Measurements from ENCODE around the gene SLC16A8. TPM values are rescaled to one million over a fixed set of nuclear protein-coding genes. Genes with fewer than 3 reads are reported as not detected.

SLC16A8 gene
- total RNA-seq, 1 donor = 0.18 TPM

DNA sequence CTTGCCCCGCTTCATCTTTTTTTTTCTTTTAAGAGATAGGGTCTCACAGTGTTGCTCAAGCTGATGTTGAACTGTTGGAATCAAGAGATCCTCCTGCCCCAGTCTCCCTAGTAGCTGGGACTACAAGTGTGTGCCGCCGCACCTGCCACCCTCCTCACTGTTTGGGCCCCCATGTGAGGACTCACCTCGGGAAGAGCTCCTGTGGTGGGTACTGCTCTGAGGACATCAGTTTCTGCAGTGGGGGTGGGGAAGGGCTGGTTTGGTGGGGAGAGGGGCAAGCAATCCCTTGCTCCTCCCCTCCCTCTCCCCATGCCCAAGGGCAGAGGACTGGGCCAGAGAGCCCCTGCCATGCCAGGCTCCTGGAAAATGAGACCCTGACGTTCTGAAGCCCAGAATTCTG, 1.5 kb upstream of the SLC16A8 start:
- TF ChIP-seq, protein P1, sequence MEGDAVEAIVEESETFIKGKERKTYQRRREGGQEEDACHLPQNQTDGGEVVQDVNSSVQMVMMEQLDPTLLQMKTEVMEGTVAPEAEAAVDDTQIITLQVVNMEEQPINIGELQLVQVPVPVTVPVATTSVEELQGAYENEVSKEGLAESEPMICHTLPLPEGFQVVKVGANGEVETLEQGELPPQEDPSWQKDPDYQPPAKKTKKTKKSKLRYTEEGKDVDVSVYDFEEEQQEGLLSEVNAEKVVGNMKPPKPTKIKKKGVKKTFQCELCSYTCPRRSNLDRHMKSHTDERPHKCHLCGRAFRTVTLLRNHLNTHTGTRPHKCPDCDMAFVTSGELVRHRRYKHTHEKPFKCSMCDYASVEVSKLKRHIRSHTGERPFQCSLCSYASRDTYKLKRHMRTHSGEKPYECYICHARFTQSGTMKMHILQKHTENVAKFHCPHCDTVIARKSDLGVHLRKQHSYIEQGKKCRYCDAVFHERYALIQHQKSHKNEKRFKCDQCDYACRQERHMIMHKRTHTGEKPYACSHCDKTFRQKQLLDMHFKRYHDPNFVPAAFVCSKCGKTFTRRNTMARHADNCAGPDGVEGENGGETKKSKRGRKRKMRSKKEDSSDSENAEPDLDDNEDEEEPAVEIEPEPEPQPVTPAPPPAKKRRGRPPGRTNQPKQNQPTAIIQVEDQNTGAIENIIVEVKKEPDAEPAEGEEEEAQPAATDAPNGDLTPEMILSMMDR (IDR thresholded peaks at IDR 0.05; ENCODE audit: insufficient read depth, low read length) = no peak
- no peak overlapping the region for H3K4me3 ChIP-seq (ENCODE audit: low read depth, low read length)
- no peak for DNase-seq (ENCODE audit: low read depth)

- DNase-seq (ENCODE audit: low read depth) = no peak
- TF ChIP-seq, protein P1 (IDR thresholded peaks at IDR 0.05; ENCODE audit: insufficient read depth, low read length) = no peak
- H3K4me3 ChIP-seq (ENCODE audit: low read depth, low read length) = no peak overlapping the region
Measured at GRCh38 chr22:38085056-38085455, 1.1 kb upstream of the SLC16A8 start.

DNA sequence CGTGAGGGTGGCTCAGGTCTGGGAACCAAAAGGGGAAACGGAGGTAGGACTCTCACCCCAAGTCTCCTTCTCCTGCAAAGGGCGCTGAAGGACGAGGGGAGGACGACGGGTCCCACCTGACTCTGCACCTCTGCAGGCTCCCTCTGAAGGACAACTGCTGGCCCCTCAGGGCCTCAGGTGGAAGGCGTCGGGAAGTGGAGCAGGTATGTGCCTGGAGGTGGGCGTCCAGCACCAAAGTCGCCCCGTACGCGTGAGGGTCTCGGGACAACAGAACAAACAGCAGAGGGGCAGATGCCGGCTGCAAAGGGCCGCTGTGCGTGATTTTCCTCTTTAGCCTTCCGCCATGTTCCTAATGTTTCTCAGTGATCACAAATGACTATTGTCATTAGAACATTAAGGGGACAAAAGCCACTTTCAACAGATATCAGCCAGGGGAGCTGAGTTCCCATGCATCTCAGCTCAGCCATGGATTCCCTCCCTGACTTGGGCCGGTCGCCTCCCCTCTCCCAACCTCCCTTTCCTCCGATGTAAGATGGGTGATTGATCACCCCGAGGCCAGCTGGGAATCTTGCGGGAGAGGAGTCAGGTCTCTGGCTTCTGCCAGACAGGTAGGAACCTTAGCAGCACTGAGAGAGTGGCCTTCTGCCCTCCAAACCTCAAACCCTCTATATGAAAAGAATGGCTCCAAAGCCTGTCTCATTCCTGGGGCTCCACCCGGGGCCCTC, 836 bp downstream of the SLC16A8 start:
- TF ChIP-seq, protein P1 (IDR thresholded peaks at IDR 0.05; ENCODE audit: insufficient read depth, low read length) = no peak
- no peak overlapping the region for H3K4me3 ChIP-seq (ENCODE audit: low read depth, low read length)
- DNase-seq (ENCODE audit: low read depth) = no peak

- H3K4me3 ChIP-seq (ENCODE audit: low read depth, low read length) = no peak overlapping the region
- TF ChIP-seq, protein P1 (IDR thresholded peaks at IDR 0.05; ENCODE audit: insufficient read depth, low read length) = no peak
- DNase-seq (ENCODE audit: low read depth) = no peak
Measured at GRCh38 chr22:38081941-38082828, 1.8 kb downstream of the SLC16A8 start.

DNA sequence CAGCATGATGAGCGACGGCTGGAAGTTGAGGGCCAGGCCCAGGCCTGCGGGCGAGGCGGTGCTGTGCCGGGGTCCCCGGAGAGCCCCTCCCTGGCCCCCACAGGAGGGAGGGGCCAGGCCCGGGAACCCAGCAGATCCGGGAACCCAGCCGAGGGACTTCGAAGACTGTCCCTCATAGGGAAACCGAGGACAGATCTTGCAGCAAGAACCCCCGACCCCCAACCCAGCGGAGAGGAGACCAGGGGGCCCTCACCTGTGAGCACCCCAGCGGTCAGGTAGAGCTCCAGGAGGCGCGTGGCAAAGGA, 2.4 kb downstream of the SLC16A8 start:
- H3K4me3 ChIP-seq (ENCODE audit: low read depth, low read length) = no peak overlapping the region

DNA sequence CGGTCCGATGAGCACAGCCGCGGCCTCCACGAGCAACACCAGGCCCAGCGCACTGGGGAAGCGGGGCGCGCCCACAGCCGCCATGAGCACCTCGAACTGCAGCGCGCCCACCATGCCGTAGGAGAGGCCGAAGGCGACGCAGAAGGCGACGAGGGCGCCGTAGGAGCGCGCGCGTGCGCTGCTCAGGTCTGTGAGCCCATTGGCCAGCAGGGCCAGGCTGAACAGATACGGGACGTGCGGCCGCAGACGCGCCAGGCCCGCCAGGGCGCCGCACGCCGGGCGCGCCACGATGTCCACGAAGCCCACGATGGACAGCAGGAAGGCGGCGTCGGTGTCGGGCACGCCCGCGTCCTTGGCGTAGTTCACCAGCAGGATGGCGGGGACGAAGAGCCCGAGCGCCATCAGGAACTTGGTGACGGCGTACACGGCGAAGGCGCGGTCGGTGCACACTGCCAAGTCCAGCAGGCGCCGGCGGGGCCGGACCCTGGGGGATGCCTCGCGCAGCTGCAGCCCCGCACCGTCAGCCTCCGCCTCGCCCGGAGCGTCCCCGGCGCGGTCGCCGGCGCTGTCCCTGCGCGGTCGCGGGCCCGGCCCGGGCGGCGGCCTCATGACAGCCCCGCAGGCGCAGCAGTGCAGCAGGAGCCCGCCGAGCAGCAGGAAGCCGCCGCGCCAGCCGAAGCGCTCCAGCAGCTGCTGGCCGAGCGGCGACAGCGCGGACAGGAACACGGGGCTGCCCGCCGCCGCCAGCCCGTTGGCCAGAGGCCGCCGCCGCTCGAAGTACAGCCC, 2.9 kb downstream of the SLC16A8 start:
- peak; percentile 17 for DNase-seq (ENCODE audit: low read depth)
- TF ChIP-seq, protein P1 (IDR thresholded peaks at IDR 0.05; ENCODE audit: insufficient read depth, low read length) = no peak
- peak overlapping the region; percentile 41 for H3K4me3 ChIP-seq (ENCODE audit: low read depth, low read length)

More for the DNA sequence above, 2.4 kb downstream of the SLC16A8 start:
- DNase-seq (ENCODE audit: low read depth) = no peak
- TF ChIP-seq, protein P1 (IDR thresholded peaks at IDR 0.05; ENCODE audit: insufficient read depth, low read length) = no peak

Measured in fibroblast of the aortic adventitia (primary cell).